ENCODE results near the gene SERPINE2.

SERPINE2 gene, protein sequence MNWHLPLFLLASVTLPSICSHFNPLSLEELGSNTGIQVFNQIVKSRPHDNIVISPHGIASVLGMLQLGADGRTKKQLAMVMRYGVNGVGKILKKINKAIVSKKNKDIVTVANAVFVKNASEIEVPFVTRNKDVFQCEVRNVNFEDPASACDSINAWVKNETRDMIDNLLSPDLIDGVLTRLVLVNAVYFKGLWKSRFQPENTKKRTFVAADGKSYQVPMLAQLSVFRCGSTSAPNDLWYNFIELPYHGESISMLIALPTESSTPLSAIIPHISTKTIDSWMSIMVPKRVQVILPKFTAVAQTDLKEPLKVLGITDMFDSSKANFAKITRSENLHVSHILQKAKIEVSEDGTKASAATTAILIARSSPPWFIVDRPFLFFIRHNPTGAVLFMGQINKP

DNA sequence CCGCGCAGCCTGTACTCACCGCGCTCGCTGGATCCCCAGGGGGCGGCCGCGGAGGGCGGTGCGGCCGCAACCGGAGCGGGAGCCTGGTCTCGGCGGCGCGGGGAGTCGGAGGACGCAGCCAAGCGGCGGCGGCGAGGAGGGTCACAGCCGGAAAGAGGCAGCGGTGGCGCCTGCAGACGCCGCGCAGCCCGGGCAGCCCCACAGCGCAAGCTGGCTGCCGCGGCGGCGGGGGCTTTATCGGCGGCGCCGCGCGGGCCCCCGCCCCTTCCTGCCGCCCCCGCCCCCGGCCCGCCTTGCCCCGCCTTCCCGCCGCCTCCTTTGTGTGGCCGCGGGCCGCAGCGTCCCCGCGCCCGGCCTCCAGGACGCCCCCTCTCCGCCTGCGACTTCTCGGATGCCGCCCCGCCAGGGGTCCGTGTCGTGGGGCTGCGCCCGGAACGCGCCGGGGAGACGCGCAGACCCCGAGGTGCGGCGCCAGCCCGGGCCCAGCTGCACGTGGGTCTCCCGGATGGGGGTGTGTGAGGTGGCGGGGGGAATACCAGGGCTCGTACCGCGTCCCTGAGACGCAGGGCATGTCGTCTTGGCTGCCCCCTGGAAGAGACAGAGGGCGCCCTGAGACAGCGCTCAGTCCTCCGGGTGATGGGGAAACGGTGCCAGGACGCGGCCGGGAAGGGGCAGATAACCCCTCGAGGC is at the start of gene SERPINE2:
Gene SERPINE2 (minus strand): TSS at position 207 of the 690 bp plus-strand sequence. CDS start 37,386 bp downstream, outside the sequence.
- DNase-seq = peak; percentile 28 to 41

DNA sequence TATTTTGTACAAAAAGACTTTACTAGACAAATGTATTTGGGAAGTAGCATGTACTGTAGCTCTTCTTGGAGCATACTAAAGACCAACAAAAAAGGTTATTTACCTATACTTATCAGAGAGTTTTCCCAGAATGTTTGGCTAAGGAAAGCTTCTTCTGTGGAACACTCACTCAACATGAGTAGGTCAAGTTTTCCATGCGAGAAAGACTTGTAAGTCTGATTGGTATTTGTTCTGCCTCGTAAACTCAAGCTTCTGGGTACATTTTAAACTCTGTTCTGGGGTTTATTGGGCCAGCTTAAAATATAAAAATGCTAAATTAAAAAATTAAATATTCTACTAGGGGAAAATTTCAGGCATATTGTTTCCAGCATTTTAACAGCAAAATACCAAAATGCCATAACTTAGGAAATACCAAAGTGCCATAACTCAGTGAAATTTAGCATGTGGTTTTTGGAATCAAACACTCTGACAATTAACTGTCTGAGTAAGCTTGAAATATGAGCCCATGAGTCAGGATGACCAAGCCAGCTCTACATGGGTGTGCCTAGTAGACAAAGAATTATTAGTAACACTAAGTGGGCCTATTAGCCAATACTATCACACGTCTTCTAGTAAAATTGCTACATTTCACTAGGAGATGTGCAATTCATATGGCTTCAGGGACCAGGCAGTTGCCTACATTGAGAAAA is 47.3 kb upstream of the SERPINE2 start:
- DNase-seq = no peak

DNA sequence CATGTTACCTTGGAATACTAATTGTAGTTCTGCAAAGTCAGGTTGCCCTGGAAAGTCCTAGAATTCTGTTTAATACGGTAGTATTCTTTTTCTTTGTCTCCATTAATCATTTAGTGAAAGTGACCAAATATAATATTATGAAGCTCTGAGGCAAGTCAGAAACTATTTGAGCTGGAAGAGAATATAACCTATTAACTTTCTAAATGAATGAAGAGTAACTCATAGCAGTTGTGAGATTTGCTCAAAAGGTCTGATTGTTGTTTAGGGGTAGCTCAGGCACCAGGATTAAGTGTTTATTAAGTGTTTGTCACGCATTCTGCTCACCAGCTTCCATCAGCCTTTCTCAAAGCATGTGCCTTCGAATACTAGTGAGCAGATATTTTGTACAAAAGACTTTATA is 46.7 kb upstream of the SERPINE2 start:
- no peak for DNase-seq

DNA sequence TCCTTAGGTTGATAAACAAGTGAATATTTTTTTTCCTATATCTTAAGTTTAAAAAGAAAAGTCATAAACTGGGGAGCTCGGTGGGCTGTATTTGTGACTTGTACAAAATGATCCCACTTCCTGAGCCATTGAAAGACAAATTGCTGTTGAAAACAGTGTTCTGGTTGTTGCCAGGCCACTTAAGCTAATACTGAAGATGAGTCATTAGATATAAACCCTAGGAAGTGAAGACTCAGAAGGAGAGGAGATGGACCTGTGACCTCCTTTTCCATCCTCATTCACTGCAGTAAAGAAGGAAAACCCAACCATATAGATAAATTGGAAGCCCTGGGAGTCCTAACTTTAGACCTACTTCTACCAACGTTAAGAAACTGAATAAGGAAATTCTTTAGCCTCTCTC is 46.2 kb upstream of the SERPINE2 start:
- no peak for DNase-seq

DNA sequence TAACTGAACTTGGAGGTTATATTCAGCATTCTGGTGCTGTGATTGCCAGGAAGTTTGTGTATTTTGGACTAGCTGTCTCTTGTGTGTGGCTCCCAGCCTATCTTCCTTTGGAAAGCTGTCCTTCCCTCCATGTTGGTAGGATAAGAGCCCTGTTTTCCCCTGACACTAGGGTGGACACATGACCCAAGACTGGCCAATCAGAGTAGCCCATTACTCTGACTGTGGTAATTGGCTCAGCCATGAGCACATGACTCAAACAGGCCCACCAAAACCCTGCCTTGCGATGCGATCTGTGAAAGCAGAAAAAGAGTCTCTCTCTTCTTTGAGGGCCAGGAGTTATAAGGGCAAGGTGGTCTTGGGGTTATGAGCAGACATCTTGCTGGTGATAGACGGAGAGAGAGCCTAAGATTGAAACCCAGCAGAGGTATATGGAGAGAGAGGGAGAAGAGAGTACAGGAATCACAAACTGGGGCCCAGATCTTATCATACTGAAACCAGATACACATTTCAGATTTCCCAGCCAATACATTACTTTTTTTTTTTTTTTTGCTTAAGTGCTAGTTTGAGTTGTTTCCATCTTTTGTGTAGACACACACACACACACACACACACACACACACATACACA is 45.3 kb upstream of the SERPINE2 start:
- DNase-seq = no peak

DNA sequence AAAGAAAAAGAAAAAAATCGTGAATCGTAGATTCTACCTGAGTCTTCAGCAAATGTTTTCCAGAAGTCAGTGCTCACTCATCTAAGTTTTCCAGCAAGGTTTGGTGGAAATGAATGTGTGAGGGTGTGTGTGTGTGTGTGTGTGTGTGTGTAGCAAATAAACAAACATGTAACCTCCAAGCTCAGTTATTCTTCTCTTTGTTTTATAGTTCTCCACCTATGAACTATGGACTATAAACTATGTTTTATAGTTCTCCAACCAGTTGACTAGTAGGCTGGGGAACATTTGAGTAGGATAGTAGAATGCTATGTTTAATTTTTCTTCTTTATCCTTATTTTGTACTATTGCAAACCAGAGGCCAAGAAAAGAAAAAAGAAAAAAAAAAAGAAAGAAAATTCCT is 44.6 kb upstream of the SERPINE2 start:
- no peak for DNase-seq

DNA sequence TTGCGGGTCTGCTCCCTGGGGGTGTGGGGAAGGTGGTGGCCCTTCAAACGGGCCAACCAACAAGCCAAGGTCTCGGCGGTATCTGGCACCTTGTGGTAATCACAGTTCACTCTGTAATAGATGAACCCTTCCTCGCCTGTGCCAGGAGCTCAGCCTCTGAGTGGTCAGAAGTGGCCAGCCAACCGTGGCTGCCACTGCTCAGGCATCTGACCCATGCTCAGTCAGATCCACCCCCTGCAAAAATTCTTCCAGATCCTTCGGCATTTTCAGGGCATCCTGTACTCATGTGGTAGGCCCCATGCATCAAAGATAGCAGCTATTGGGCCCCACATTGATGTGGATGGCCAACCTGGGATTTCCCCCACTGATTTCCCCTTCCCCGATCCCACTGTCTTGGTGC is 39.6 kb upstream of the SERPINE2 start:
- DNase-seq = no peak

DNA sequence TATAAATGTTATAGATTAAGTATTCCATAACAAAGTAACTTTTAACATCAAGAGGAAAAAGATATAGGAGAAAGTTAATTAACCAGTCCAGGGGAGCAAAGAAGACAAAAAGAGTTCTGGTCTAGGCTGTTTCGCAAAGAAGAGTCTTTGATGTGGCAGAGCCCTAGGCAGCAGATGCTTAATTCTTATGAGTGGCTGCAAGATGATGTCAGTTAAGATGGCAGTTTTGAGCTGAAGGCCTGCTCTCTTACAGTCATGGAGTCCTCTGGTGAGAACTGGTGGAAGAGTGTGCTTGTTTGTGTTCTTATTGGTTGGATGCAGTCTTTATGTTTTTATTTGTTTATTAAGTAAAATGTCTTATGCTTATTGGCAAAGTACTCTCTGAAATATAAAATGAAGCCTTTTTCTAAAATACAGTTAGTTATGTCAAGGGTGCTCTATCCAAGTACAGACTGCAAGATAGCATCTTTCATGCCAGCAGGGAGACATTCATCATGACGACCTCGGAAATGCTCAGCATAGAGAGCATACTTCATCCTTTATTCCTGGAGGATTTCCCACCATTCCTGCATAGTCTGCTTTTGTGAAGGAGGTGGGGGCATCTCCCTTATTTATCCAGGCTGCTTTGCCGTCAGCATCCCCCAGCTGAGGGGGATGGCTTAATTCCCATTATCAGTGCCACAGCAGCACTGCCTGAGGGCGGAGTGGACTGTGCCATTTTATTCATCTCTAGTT is 38.9 kb upstream of the SERPINE2 start:
- DNase-seq = no peak

DNA sequence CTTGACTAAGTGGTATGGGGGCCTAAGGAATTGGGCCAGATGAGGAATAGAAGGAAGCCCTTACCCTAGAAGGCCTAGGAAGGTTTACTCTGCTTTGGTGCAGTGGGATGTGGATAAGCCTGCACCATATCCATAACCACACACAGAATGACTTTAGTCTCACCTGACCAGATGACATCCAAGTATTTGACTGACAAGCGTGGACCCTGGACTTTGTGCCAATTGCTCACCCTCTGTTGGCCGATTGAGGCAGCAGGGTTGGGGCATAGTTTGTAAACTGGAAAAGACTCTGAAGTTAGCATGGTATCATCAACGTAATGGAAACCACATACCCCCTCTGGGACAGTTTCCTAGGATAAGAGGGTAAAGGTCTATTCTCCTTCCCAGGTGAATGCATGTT is 36.5 kb upstream of the SERPINE2 start:
- no peak for DNase-seq

DNA sequence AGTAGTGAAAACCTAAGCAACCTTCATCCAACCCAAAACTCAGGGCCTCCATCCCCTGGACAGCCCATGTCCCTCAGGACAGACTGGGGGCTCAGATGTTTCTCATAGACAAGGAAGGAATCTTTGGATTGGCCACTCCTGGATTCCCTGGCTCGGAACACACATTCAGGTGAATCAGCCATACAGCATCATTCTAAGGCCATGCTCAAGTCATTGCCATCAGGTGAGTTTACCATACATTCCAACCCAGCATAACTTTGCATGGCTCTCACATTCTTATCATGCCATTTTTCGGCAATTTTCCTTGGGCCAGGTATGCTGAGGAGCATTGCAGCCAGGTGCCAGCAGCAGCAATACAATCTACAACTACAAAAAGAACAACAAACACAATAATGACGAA is 34.6 kb upstream of the SERPINE2 start:
- no peak for DNase-seq

DNA sequence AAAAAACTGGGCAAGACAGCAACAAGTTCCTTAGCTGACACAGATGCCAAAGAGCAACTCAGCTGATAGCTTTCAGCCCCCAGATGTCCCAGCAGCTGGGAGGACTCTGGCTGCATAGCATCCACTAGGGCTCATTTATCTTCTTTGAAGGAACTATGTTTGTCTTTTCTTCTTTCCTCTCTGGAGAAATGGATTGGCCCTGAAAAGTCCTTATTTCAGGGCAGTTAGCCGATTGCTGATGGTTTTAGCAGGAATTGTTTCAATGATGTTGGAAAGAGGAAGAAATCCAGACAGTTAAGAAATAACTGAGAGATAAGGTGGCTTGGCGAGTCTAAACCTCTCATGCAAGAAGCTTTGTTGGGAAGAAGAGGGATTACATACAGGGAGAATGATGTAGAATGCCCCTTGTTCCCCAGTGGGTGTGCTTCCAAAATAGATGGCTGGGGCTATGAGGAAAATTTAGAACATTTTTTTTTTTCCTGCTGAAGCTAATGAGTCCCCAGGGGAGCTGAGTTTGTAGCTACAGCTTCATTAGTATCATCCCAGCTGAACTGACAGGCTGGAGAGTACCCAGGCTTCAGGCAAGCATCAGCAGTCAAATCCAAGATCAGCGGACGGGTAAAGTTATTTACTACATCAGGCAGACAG is 33.6 kb upstream of the SERPINE2 start:
- DNase-seq = no peak

DNA sequence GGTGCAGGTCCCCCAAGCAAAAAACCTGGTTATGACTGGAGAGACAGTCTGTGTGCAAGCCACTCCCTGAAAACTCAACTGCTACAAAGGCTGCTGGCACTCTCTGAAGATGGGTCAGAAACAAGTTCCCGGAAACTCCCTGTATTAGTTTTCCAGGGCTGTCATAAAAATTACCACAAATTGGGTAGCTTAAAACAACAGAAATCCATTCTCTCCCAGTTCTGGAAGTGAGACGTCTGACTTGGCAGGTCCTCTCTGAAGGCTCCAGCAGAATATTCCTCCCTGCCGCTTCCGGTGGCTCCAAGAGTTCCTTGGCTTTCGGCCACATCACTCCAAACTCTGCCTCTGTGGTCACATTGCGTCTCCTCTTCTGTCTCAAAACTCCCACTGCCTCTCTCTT is 30.1 kb upstream of the SERPINE2 start:
- no peak for DNase-seq

DNA sequence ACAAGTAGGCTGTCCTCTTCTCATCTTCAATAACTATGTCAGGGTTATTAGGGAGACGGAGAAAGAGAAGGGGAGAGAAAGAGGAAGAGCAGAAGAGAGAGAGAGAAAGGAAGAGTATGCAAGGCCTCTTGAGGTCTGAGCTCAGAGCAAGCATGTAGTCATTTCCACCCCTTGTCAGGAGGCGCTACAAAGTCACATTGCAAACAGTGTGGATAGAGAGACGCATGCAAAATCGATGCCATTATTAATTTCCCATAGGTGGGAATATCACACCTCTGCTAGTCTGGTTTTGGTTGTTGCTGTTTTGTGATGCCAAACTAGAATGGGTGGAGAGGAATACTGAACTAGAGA is 24.2 kb upstream of the SERPINE2 start:
- DNase-seq = no peak

DNA sequence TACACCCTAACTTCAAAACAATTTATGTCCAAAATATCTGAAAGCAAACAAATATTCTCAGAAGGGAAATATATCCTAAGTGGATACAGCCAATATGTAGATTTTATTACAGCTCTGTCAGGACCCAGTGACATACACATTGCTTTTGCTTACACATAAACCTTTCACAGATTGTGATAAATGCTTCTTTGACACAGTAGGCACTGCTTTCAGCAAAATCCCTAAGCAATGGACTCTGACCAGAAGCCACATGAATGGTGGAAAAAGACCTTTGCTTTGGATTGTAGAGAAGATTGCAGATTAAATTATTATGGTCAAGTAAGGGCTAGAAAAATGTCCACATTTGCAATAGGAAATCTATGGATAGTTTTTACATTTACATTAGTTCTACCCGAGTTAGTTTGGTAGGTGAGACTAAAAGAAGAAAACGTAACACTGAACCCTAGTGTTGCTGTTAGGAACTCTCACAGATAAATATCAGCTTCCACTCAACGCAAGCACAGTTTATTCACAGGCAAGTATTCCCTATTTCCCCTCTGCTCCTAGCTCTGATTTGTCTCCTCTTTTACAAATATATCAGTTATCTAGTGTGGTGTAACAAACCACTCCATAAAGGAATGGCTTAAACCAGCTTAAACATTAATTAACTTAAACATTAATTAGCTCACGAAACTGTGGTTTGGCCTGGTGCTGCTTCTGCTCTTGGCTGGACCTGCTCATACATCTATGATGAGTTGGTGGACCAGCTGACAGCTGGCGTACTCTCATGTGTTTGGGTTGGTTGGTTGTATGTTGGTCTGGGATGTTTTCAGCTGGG is 23.6 kb upstream of the SERPINE2 start:
- no peak for DNase-seq

DNA sequence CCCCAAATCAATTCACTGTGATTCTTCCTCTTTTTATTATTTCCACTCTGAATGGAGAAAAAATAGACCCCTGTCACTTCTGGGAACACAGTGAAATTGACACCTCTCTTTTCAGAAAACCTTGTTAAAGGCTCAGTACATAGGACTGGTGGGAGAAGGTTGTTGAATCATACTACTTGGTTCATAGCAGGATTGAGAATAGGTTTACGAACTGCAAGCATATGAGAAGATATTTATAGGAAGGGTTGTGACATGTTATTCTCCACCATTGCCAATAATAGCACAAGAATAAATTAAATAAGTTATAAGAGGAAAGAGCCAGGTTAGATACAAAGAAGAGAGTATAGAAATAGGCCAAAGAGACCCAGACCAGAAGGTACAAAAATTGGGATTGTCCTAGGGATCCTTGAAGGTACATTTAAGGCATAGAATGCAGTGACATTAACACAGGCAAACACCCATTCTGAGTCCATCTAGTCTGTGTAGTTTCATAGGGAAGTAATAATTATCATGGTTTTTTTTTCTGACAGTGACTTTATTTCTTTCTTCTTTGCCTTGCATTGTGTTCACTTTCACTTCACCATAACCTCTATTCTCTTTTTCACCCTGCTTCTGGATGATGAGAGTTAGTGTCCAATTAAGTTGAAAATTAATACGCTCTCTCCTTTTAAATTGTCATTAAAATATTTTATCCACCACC is 21.8 kb upstream of the SERPINE2 start:
- DNase-seq = no peak

DNA sequence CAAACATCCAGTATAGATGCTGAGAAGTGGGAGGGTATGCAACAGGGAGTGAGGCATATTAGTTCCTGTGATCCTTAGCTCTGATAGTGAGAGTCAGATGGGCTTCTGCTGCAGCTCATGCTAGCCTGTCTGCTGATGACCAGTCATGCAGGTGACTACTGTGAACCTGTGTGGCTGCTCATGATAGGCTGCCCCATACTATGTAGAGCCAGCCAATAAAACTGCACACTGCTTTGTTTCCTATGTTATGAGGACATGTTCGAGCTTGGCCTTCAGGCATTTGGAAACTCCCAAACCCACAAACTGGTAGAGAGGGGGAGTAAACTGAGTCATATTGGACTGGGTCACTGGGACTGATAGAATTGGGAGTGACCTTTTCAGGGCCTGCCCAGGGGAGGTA is 20.1 kb upstream of the SERPINE2 start:
- no peak for DNase-seq

DNA sequence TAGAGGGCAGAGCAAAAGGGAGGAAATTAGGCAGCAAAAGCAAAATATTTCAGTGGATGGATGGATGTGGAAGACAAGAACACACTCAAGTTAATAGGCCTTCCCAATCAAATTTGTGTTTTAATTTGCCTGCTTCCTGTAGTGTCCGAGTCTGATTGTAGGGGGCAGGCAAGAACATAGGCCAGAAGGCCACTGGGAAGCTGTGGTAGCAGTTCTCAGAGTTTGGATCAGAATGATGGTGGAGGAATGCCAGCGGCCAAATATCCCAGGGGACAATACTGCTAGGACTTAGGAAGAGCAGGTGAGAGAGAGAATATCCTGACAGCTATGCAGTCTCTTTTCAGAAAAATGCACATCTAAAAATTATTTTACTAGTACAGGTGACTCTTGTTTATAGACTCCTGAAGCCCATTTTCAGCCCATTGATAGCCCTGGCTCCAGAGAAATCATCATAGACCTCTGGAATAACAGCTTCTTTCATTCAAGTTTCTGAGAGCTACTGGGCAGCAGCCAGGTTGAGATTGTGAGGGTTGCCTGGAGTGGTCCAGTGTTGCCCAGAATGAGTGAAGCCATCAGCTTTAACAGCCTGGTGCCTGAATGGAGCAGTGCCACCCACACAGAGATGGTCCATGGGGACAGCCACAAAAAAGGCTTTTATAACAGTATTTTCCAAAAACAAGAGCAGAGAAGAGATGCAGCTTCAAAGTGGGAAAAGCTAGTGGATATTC is 19.1 kb upstream of the SERPINE2 start:
- no peak for DNase-seq

DNA sequence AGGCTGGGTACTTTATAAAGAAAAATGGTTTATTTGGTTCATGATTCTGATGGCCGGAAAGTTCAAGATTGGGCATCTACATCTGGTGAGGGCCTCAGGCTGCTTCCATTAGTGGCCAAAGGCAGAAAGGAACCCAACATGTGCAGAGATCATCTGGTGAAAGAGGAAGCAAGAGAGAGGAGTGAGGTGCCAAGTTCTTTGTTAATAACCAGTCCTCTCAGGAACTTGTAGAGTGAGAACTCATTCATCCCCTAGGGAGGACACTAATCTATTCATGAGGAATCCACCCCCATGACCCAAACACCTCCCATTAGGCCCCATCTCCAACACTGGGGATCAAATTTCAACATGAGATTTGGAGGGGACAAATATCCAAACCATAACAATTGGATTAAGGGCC is 17.8 kb upstream of the SERPINE2 start:
- no peak for DNase-seq

DNA sequence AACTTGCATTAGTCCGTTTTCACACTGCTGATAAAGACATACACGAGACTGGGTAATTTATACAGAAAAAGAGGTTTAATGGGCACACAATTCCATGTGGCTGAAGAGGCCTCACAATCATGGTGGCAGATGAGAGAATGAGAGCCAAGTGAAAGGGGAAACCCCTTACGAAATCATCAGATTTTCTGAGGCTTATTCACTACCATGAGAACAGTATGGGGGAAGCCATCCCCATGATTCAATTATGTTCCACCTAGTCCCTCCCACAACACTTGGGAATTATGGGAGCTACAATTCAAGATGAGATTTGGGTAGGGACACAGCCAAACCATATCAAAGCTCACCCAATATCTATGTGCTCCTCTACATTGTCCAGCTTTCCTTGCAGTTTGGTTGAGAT is 16.0 kb upstream of the SERPINE2 start:
- DNase-seq = no peak

DNA sequence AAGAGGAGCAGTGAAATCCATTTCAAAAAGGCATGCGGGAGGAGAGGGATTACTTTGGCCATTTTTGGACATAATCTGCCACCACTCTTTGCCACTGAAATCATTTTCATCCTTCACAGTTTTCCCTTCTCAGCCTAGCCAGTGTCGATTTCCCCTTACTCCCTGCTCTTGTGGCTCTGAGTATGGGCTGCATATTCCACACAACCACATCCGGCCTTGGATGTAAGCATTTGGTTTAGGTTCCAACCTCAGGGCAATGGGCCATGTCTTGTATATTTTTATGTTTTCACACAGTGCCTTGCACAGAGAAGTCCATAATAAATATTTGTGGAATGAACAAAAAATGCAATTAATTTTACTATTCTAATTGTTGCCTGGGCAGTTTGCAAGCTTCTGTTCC is 7.7 kb upstream of the SERPINE2 start:
- DNase-seq = no peak
